Middle frontal gyrus (tissue), 1 donor: ENCODE results near the gene SGO2.
"Not testable (repeated sequence)": the region's sequence is repeated elsewhere in the genome, so short reads cannot be mapped to it uniquely, and the experiment has no call there.

Experiments
- DNase-seq: peaks from one replicate; pipeline ENCODE4 v3.0.0-alpha.2; 2015; ENCODE audit warnings: low spot score; ENCODE audit errors: extremely low spot score

SGO2 gene

DNA sequence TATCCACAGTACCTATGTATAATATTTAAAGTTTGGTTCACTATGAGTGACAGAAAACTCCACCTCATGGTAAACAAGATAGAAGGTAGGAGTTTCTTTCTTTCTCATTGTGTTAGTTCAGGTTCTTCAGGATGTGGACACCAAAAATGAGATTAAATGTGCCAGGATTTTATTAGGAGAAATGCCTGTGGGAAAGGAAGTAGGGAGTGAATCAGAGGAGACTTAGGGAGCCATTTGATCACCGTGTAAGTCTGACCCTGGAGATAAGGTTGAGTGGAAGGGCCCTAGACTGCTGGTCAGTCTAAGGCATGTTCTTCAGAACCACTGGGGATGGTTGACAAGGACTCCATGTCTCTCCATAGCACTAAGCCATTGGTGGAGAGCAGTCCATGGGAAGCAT is 67.9 kb downstream of the SGO2 start:
- no peak for DNase-seq

DNA sequence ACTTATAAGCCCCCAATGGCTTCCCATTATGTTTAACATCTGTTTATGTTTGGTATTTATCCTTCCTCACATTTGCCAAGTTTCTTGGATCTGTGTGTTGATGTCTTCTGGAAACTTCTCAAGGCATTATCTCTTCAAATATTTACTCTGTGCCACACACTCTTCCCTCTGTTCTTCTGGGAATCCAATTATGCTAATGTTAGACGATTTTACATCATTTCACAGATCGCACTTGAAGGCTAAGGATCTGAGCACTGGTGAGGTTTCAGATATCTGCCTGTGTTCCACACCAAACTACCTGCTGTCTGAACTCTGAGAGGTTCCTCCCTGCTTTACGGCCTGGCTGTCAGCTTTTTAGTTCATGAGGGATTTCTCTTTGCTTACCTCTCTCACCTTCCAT is 69.9 kb downstream of the SGO2 start:
- no peak for DNase-seq

DNA sequence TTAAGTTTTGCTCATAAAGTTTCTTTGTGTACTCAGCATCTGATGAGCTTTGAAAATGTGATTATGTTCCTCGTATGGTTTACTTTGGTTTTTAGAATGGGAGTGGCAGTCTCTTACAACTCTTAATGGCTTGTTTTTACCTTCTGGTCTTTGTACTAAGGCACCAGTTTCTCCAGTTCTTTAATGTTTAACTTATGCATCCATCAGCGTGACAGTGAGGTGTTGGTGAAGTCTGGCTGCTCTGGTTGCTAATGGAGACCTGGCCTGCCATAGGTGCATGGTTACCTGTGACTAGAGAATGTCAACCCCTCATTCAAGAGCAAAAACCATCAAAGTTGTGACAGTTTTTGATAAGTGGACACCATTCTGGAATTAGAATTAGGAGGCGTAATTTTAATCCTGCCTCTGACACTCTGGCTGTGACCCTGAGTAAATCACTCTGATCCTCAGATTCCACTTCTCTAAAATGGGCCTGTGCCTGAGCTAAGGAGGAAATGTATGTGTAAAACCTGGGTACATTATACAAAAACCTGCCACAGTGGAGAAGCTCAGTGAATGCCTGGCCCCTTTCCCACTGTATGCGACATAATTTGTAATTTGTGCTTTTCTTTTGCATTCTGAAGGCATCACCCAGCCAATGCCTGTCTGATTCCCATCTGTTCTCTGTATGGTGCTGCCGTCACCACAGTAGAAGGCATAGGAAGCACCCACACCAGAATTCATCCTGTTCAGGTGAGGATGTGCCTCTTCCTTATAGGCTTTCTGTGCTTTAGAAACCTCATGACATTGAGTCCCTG is 71.0 kb downstream of the SGO2 start:
- DNase-seq: no peak

DNA sequence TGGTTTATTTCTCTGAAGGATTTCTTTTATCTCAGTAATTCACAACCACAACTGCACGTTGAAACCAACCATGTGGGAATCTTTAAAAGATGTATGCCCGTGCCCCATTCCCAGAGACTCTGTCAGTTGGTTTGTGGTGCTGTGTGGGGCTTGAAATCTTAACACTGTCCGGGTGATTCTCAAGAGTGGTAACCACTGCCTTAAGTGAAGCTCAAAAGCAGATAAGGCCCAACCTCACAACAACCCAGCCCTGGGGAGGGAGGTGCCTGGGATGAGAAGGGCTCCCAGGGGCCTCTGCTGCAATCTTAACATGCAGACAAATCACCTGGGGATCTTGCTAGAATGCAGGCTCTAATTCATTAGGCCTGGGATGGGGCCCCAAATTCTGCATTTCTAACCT is 73.2 kb downstream of the SGO2 start:
- DNase-seq: no peak

DNA sequence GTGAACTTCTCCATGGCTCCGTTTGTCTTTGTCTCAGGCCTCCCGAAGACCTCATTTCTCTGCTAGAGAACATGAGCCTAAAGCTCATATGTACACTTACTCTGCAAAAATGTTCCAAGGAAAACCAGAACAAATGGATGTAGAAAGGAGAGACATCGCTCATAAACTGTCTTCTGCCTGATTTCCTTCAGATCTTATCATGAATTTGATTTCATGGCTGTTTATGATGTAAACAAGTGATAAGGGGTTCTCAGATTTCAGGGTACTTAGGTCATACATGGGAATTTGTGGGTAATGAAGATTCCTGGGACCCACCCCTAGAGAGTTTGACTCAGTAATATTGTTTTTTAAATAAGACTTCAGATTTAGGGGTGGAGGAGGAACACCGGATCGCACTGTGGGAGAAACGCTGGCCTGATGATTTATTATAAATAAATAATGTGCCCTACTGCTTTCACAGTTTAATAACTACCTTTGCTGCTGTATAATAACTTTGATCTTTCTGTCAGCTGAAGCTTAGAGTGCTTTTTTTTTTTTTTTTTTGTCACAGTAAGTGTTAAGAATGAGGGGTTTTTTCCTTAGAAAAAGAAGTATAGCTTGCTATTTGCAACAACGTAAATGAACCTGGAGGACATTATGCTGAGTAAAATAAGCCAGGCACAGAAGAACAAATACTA is 74.7 kb downstream of the SGO2 start:
- no peak for DNase-seq

DNA sequence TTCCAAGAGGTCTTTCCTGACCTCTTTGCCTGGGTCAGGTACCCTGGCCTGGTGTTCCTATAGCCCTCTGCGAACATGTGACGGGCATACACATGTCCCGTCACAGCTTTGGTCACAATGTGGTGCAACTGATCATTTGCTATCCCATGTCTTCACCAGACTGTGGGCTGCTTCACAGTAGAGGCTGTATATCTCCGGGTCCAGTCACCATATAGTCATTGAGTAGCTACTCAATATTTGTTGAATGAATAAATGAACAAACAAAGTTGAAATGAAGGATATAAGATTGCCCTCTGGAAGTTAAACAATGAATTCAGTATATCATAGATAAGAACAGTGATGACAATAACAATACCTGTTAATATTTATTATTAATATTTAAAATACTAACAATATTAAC is 76.6 kb downstream of the SGO2 start:
- DNase-seq: no peak

DNA sequence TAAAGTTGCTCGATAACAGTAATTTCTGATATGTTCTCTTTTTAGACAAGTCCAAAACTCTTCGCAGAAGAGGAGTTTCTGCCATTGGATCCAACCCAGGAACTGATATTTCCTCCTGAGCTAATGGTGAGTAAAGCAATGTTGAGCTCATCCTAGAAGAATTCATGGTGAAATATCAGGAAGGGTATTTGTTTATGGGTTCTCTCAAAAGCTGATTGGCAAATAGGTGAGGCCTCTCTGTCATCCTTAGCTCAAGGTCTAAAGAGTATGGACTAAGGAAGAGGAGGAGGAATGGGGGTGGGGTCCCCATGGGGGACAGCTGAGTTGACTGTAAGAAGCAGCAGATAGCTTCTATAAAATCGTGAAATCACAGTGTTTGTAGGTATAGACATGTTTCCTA is 78.0 kb downstream of the SGO2 start:
- DNase-seq: no peak

DNA sequence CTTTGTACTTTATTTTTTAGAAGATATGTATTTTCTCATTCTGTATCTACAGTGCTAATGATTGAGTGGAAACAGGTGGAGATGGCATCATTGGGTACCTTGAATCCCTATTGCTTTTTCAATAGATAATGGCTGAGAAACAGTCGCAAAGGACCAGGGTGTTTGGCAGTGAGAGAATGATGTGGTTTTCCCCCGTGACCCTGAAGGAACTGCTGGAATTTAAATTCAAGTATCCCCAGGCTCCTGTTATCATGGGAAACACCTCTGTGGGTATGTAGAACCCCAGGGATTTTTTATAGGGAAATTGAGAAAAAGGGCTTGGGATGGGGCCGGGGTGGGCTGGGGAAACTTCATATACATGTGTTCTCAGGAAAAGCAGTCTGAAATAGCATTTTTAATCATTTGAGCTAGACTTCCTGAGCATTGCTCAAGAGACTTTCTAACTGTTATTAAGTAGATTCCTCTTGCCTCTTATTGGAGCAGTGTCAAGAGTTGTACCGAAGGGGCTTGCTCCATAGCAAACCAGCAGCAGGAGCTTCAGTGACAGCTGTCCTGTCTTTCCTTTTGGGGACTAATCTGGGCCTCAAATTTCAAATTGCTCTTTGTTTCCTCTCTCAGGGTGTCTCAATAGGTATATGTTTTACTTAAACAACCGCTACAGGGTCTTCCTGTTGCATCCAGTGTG is 78.7 kb downstream of the SGO2 start:
- DNase-seq: no peak

DNA sequence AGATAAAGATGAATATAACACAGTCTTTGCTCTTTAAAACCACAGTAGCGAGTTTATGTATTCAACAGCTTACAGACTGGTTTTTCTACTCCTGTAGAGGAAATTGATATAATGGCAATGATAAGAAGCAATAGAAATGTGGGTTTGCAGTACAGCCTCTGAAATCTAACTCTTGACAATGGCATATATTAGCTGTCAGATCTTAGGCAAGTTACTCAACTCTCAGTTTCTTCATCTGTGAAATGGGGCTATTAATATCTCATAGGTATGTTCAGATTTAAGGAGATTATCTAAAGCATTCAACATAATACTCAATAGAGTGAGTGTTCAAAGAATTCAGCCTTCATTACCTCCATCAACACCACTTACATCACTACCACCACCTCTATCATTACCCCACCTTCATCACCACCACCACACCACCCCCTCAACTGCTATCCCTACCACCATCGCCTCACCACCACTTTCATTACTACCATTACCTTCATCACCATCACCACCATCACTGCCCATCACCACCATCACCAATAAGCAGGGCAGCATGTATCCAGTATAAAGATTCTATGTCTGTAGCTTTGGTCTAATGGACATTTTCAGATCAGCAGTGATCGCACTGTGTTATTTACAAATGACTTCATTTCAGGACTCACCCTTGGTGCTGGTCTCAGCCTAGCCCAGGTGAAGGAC is 82.5 kb downstream of the SGO2 start:
- DNase-seq: no peak

DNA sequence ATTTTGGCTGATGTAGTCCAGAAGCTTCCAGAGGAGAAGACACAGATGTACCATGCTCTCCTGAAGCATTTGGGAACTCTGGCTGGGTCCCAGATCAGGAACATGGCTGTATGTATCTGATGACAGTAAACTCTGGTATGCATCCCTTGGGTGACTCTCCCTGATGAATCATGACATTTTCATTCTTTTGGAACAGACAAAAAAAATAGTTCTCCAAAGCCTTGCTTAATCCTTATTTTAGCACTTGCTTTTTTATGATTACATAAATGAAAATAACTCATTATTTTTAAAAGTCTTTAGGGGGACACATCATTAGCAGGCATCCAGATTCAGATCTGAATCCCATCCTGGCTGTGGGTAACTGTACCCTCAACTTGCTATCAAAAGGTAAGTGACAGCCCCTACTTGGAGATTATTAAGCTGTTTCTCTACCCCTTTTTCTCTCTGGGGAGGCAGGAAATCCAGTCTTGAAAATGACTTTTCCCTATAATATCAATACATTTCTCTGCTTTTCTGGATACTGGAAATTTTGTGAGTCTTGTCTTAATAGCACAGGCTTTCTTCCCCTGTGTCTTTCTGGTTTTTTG is 83.1 kb downstream of the SGO2 start:
- DNase-seq: no peak

DNA sequence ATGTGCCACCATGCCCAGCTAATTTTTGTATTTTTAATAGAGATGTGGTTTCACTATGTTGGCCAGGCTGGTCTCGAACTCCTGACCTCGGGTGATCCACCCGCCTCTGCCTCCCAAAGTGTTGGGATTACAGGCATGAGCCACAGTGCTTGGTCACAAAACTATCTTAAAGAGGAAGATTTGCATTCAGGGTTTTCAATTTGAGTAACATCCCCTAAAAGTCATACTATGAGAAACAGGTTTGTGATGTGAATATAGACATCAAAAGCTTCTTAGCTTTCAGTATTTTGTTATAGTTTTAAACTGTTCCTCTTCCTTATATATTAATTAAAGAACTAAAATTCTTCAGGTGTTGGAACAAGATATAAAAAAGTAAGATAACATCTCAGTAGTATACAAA is 84.2 kb downstream of the SGO2 start:
- not testable (repeated sequence) for DNase-seq

DNA sequence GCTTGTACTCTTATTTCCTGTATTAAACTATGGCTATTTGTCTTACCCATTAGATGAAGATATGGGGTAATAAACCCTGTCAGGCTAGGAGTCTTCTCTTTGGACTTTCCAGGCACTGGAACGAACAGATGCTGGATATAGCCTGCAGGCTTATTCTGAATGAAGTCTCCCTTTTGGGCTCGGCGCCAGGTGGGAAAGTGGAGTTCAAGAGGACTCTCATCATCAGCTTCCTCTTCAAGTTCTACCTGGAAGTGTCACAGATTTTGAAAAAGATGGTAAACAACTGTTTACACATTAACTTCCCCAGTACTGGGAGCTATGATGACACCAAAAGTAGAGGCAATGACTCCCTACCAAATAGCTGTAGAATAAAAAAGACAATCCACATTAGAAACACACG is 87.7 kb downstream of the SGO2 start:
- no peak for DNase-seq

DNA sequence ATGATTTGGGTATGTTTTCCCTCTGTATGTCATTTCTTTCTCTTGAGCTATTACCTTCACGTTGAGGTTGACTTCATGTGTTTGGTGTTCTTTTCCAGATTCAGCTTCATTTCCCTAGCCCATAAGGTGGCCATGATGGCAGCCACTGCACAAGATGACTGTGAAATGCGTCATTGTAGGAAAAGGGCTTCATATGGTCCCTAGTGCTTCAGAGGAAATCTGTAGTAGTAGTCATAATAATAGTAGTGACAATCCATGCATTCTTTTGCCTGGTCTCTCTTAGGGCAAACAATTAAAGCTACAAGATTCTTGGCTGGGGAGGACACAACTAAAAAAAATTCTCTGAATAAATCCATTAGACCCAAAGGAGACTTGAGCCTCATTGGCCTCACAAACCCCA is 88.2 kb downstream of the SGO2 start:
- no peak for DNase-seq

DNA sequence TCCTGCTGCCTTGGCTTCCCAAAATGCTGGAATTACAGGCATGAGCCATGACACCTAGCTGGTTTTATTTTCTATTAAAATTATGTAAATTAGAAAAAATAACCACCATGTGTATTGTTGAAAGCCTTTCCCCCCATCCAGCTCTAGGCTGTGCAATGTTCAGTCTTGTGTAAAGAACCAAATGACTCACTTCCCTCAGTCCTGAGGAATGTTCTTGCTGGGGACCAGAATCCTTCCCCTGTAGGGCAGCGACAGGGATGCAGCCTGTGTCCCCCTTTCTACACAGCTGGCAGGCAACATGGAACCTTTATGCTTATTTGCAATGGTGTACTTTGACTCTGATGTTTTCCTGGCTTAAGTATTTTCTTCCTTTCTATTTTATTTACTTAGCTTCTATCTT is 89.2 kb downstream of the SGO2 start:
- DNase-seq: no peak

DNA sequence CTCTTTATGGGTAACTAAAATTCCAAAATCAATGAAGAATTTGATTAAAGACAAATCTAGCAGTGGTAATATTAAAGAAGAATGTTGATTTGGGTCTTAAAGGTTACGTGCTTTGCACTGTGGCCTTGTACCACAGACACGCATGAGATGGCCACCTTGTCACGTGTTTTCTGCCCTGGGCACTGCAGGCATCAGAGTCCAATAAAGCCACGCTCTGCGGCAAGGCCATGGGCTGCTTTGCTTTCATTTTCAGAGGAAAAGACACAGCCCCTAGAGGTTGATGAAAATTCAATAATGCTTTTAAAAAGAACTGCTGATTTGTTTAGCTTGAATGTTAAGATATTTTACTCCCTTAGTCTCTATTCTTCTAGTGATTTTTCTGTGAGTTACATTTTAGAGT is 90.2 kb downstream of the SGO2 start:
- no peak for DNase-seq

DNA sequence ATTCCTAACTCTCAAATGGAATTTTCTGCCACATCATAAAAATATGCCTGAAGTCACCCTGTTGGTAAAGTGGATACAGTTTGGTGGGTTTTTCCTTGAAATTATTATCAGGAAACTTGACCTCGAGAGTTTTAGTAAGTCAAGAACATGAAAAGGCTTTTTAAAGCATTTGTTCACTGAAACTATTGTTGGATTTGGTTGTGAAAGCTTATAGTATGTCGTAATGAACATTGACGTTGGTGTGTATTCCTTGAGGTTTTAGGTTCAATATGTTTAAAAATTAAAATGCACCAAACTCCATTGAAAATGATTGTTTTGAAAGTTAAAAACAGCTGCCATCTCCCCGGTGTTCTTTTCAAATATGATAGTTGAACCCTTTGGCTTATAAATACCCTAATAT is 90.6 kb downstream of the SGO2 start:
- no peak for DNase-seq

DNA sequence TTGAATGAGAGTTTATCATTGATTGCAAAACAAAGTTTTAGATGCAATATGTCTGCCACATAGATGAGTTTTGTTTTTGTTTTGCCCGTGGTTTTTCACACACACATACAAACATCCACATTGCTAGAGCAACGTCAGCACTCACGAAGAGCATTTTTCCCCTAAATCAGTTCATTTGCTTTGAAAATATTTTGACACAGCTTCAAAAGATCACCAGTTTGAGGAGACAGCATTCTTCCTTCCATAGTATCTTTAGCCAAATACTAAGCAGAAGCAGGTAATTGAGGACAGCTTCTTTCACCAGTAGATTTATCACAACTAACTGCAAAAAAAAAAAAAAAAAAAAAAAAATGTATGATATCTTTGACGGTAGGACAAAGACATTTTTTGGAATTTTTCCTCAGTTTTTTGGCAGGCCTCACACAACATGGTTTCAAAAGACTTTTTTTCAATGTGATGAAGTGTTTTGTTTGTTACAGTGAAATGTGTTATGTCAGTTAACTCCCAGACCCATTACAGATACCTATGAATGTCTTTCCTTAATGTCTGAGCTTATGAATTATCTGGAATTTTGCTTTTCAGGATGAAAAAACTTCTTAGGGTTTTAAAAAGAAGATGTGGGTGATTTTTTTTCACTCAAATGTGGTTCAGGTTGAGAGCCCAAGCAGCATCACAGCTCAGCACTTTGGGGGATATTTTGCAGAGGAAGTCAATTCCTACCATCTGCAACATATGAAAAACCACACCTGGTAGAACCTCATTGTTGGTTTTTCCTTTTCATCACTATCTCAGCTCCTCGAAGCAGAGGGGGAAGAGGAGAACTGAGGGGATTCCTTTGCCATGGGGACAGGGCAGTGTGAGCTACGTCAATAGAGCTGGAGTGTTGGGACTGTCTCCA is 91.4 kb downstream of the SGO2 start:
- no peak for DNase-seq

DNA sequence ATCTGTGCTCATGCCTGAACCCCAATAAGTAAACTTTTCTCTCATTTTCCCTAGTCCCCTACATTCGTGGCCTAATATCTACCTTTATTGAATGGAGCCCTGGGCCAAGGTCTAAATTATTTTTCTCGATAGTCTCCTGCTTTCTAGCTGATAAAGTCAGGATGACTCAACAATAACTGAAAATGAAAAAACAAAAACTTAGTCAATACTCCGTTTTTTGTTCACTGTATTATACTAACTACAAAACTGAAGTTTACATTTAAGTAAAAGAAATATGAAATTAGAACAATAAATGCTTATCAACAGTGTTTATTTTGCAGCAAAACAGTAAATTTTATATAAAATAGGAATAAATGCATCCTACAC is 92.0 kb downstream of the SGO2 start:
- DNase-seq: no peak

DNA sequence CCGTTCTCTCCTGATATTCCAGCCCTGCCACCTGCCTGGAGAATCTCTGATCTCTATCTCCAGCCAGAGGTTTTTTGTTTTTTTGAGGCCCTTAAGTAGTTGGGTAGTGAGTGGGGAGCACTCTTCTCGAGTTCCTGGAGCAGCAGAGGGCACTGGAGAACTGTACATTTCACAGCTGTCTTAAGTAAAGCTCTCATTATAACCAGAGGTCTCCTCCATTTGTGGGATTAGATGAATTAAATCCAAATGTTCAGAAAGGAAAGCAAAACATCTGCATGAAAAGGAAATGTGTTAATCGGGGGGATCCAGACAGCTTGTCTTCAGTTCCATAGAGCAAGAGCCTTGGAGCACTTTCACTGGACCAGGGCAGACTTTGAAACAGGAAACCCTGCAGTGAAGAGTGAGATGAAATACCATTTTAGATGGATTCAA is 92.6 kb downstream of the SGO2 start:
- no peak for DNase-seq

DNA sequence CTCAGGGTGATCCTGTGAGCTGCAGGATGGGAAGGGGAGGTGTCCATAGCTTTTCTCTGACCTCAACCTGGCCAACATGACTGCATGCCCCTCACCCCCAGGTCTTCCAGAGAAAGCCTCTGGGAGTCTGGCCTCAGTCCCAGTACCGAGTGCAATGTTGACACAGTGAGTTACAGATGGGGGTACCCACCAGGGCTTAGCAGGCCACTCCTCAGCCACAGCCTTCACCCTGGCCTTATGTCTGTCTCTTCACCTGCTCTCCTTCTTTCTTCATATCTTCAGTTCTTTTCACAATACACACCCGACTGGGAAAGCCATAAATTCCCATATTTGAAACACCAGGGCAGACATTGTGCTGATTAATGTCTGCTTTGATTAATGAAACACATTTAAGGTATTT is 93.3 kb downstream of the SGO2 start:
- DNase-seq: no peak
